Measurements from ENCODE around the gene ST6GALNAC3.
"Not testable (repeated sequence)": the region's sequence is repeated elsewhere in the genome, so short reads cannot be mapped to it uniquely, and the experiment has no call there.

Gene ST6GALNAC3

GRCh38 chr1:76640092-76640491 is 565.5 kb downstream of the ST6GALNAC3 start:
- DNase-seq (ENCODE audit: low spot score) (no peak), ATAC-seq (ENCODE audit: low read depth) (peak; percentile 71; the same call in 2 of the 3 replicates)
- no peak for TF ChIP-seq CTCF (IDR thresholded peaks at IDR 0.05; ENCODE audit: poor library complexity, severe bottlenecking)
- Histone ChIP-seq H3K27ac (ENCODE audit: poor library complexity, severe bottlenecking) (no peak overlapping the region), H3K9me3 (ENCODE audit: severe bottlenecking) (no peaks in the 10 kb centered on the region), H3K36me3 (ENCODE audit: low read depth) (no peaks in the 10 kb centered on the region), H3K27me3 (ENCODE audit: insufficient read depth, poor library complexity, severe bottlenecking) (no peaks in the 10 kb centered on the region), H3K4me1 (ENCODE audit: insufficient read depth, poor library complexity, severe bottlenecking) (peaks cover 11% of the 10 kb centered on the region), H3K4me3 (ENCODE audit: severe bottlenecking) (no peak overlapping the region)

- Histone ChIP-seq H3K27me3 (ENCODE audit: insufficient read depth, poor library complexity, severe bottlenecking) (no peaks in the 10 kb centered on the region), H3K4me3 (ENCODE audit: severe bottlenecking) (no peak overlapping the region), H3K4me1 (ENCODE audit: insufficient read depth, poor library complexity, severe bottlenecking) (peaks cover 11% of the 10 kb centered on the region), H3K36me3 (ENCODE audit: low read depth) (no peaks in the 10 kb centered on the region), H3K9me3 (ENCODE audit: severe bottlenecking) (no peaks in the 10 kb centered on the region), H3K27ac (ENCODE audit: poor library complexity, severe bottlenecking) (no peak overlapping the region)
- DNase-seq (ENCODE audit: low spot score) (no peak), ATAC-seq (ENCODE audit: low read depth) (no peak)
- no peak for TF ChIP-seq CTCF (IDR thresholded peaks at IDR 0.05; ENCODE audit: poor library complexity, severe bottlenecking)
Measured at GRCh38 chr1:76640723-76641122, 566.2 kb downstream of the ST6GALNAC3 start.

DNA sequence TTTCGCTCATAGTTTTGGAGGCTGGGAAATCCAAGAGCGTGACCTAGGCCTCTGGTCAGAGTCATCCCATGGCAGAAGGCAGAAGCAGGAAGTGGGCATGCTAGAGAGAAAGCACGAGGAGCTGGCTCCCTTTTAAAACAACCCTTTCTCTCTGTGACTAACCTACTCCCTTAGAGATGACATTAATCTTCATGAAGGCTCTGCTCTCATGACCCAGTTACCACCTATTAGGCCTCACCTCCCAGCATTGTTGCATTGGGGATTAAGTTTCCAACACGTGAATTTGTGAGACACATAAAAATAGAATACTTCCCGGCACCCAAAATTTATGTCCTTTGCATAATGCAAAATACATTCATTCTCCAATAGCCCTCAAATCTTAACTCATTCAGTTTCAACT is 569.6 kb downstream of the ST6GALNAC3 start:
- Histone ChIP-seq H3K9me3 (ENCODE audit: severe bottlenecking) (no peaks in the 10 kb centered on the region), H3K27ac (ENCODE audit: poor library complexity, severe bottlenecking) (no peak overlapping the region), H3K4me1 (ENCODE audit: insufficient read depth, poor library complexity, severe bottlenecking) (peaks cover 11% of the 10 kb centered on the region), H3K4me3 (ENCODE audit: severe bottlenecking) (no peak overlapping the region), H3K27me3 (ENCODE audit: insufficient read depth, poor library complexity, severe bottlenecking) (no peaks in the 10 kb centered on the region), H3K36me3 (ENCODE audit: low read depth) (no peaks in the 10 kb centered on the region)
- ATAC-seq (ENCODE audit: low read depth), result no peak
- no peak for DNase-seq (ENCODE audit: low spot score)
- TF ChIP-seq CTCF (IDR thresholded peaks at IDR 0.05; ENCODE audit: poor library complexity, severe bottlenecking), result no peak

- H3K27ac ChIP-seq (ENCODE audit: poor library complexity, severe bottlenecking); H3K9me3 ChIP-seq (ENCODE audit: severe bottlenecking); DNase-seq (ENCODE audit: low spot score); ATAC-seq (ENCODE audit: low read depth); H3K4me3 ChIP-seq (ENCODE audit: severe bottlenecking); H3K4me1 ChIP-seq (ENCODE audit: insufficient read depth, poor library complexity, severe bottlenecking); H3K36me3 ChIP-seq (ENCODE audit: low read depth); H3K27me3 ChIP-seq (ENCODE audit: insufficient read depth, poor library complexity, severe bottlenecking): not testable (repeated sequence)
Measured at GRCh38 chr1:76652860-76653259, 578.3 kb downstream of the ST6GALNAC3 start.

- Histone ChIP-seq H3K4me1 (ENCODE audit: insufficient read depth, poor library complexity, severe bottlenecking) (no peaks in the 10 kb centered on the region), H3K27me3 (ENCODE audit: insufficient read depth, poor library complexity, severe bottlenecking) (no peaks in the 10 kb centered on the region), H3K27ac (ENCODE audit: poor library complexity, severe bottlenecking) (no peak overlapping the region), H3K4me3 (ENCODE audit: severe bottlenecking) (no peak overlapping the region), H3K36me3 (ENCODE audit: low read depth) (no peaks in the 10 kb centered on the region), H3K9me3 (ENCODE audit: severe bottlenecking) (peaks cover 2% of the 10 kb centered on the region)
- ATAC-seq (ENCODE audit: low read depth), result no peak
- TF ChIP-seq CTCF (IDR thresholded peaks at IDR 0.05; ENCODE audit: poor library complexity, severe bottlenecking), result no peak
- no peak for DNase-seq (ENCODE audit: low spot score)
Measured at GRCh38 chr1:76657623-76658022, 583.1 kb downstream of the ST6GALNAC3 start.
